Karpas-422 (cell line): ENCODE data around the gene CLDN24. TPM values are rescaled to one million over a fixed set of nuclear protein-coding genes. Genes with fewer than 3 reads are reported as not detected.

ENCODE experiments used
- DNase-seq: peaks from one replicate; pipeline ENCODE4 v3.0.0-alpha.2; 2015
- H2AFZ ChIP-seq: fragments of 200-600 bp; sonication (generic); 2 replicates; pipeline ENCODE4 v1.6.1; 2014; ENCODE audit warnings: antibody characterized with exemption, low read length, mixed read lengths
- H3K27ac ChIP-seq: fragments of 200-600 bp; sonication (generic); 2 replicates; pipeline ENCODE4 v1.5.1; 2014; ENCODE audit warnings: mild to moderate bottlenecking, low read length, moderate library complexity
- H3K27me3 ChIP-seq: fragments of 200-600 bp; sonication (generic); 2 replicates; pipeline ENCODE4 v1.6.1; 2014; ENCODE audit warnings: low read length, mixed read lengths
- H3K36me3 ChIP-seq: fragments of 200-600 bp; sonication (generic); 2 replicates; pipeline ENCODE4 v1.6.1; 2014; ENCODE audit warnings: low read length, mixed read lengths; ENCODE audit not compliant: insufficient read depth
- H3K4me1 ChIP-seq: fragments of 200-600 bp; sonication (generic); 2 replicates; pipeline ENCODE4 v1.6.1; 2014; ENCODE audit warnings: mild to moderate bottlenecking, low read length, mixed read lengths
- H3K4me2 ChIP-seq: fragments of 200-600 bp; sonication (generic); 2 replicates; pipeline ENCODE4 v1.6.1; 2014; ENCODE audit warnings: low read length, low read depth, mild to moderate bottlenecking; ENCODE audit not compliant: poor library complexity, severe bottlenecking
- H3K4me3 ChIP-seq: fragments of 200-600 bp; sonication (generic); 2 replicates; pipeline ENCODE4 v1.5.1; 2014; ENCODE audit warnings: mild to moderate bottlenecking, antibody characterized with exemption, low read length, mixed read lengths
- H3K79me2 ChIP-seq: fragments of 200-600 bp; sonication (generic); 2 replicates; pipeline ENCODE4 v1.6.1; 2014; ENCODE audit warnings: mild to moderate bottlenecking, low read length, mixed read lengths
- H3K9ac ChIP-seq: fragments of 200-600 bp; sonication (generic); 2 replicates; pipeline ENCODE4 v1.6.0; 2014; ENCODE audit warnings: low read length
- H3K9me2 ChIP-seq: fragments of 200-600 bp; sonication (generic), shearing (Covaris generic); replicated peaks from 2 replicates; pipeline ENCODE4 v1.6.0; 2014; ENCODE audit warnings: mild to moderate bottlenecking, low read length, moderate library complexity; ENCODE audit not compliant: insufficient read depth
- H3K9me3 ChIP-seq: fragments of 300-700, 200-600 bp; sonication (generic); 2 replicates; pipeline ENCODE4 v1.6.1; 2014; ENCODE audit warnings: low read length, mixed read lengths
- H4K20me1 ChIP-seq: fragments of 200-600 bp; sonication (generic); 2 replicates; pipeline ENCODE4 v1.6.1; 2014; ENCODE audit warnings: mild to moderate bottlenecking, antibody characterized with exemption, low read length, low read depth; ENCODE audit not compliant: insufficient read depth
- total RNA-seq: library from RNA; depleted of rRNA; stranded (reverse); fragments of >200 nt; shearing (Covaris generic); gene quantifications from 2 replicates; pipeline ENCODE4 v1.2.3, GENCODE V29; 2014; ENCODE audit warnings: low replicate concordance; rRNA removed

Gene CLDN24
- not detected in 2 replicates for total RNA-seq

GRCh38 chr4:183322326-183322725, at the start of gene CLDN24:
Gene CLDN24, minus strand, starts transcription at chr4:183322426. Its CDS starts 0 bp downstream, at chr4:183322426.
- H3K9me3 ChIP-seq, result no peaks in the 10 kb centered on the region
- H3K27ac ChIP-seq, result no peak within 1 kb of the TSS
- H3K4me3 ChIP-seq, result no peak within 1 kb of the TSS

DNA sequence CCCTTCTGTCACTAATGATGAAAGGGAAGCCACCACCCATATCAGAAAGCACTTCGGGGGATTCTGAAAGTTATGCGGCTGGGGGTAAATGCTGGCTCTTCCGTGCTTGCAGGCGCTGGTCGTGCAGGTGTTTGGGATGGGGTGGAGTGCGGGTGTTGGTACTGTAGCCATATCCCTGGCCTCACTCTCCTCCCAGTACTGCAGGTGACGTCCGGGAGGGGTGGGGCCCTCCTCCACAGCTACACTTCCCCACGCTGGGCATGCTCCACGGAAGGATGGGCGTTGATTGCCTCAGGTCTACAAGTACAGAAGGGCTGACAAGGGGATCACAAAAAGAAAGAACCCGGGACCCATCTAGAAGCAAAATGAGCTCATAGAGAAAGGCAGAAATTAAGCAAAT, 48.6 kb upstream of the CLDN24 start:
- no peak for DNase-seq
- no peaks in the 10 kb centered on the region for H3K79me2 ChIP-seq
- H3K4me2 ChIP-seq, result no peak overlapping the region
- H3K9me3 ChIP-seq, result no peaks in the 10 kb centered on the region
- H3K9ac ChIP-seq, result no peak overlapping the region
- no peaks in the 10 kb centered on the region for H4K20me1 ChIP-seq
- no peaks in the 10 kb centered on the region for H3K4me1 ChIP-seq
- H3K27me3 ChIP-seq, result no peaks in the 10 kb centered on the region
- H3K9me2 ChIP-seq, result no peaks in the 10 kb centered on the region
- H3K4me3 ChIP-seq, result no peak overlapping the region
- H2AFZ ChIP-seq, result no peak overlapping the region
- no peak overlapping the region for H3K27ac ChIP-seq
- no peaks in the 10 kb centered on the region for H3K36me3 ChIP-seq

More at GRCh38 chr4:183322326-183322725, at the start of gene CLDN24:
- Histone ChIP-seq H3K4me1 (no peaks in the 10 kb centered on the region), H2AFZ (no peak within 1 kb of the TSS), H3K36me3 (no peaks in the 10 kb centered on the region), H3K9ac (no peak within 1 kb of the TSS), H3K79me2 (no peaks in the 10 kb centered on the region), H4K20me1 (no peaks in the 10 kb centered on the region), H3K9me2 (no peaks in the 10 kb centered on the region), H3K27me3 (no peaks in the 10 kb centered on the region), H3K4me2 (no peak within 1 kb of the TSS)
- no peak for DNase-seq

- Histone ChIP-seq H3K36me3 (no peaks in the 10 kb centered on the region), H3K4me3 (no peak overlapping the region), H3K9ac (no peak overlapping the region), H2AFZ (no peak overlapping the region), H3K9me2 (no peaks in the 10 kb centered on the region), H3K27ac (no peak overlapping the region), H3K79me2 (no peaks in the 10 kb centered on the region), H3K9me3 (no peaks in the 10 kb centered on the region), H3K4me1 (no peaks in the 10 kb centered on the region), H3K4me2 (no peak overlapping the region), H3K27me3 (no peaks in the 10 kb centered on the region), H4K20me1 (no peaks in the 10 kb centered on the region)
- DNase-seq, result no peak
Measured at GRCh38 chr4:183369073-183369472, 46.8 kb upstream of the CLDN24 start.

- Histone ChIP-seq H3K79me2 (no peaks in the 10 kb centered on the region), H2AFZ (no peak overlapping the region), H3K4me1 (no peaks in the 10 kb centered on the region), H3K4me3 (no peak overlapping the region), H3K9ac (no peak overlapping the region), H3K27ac (no peak overlapping the region), H3K4me2 (no peak overlapping the region), H4K20me1 (no peaks in the 10 kb centered on the region), H3K36me3 (no peaks in the 10 kb centered on the region), H3K27me3 (no peaks in the 10 kb centered on the region), H3K9me2 (no peaks in the 10 kb centered on the region), H3K9me3 (no peaks in the 10 kb centered on the region)
- DNase-seq, result no peak
Measured at GRCh38 chr4:183366206-183366835, 44.1 kb upstream of the CLDN24 start.

DNA sequence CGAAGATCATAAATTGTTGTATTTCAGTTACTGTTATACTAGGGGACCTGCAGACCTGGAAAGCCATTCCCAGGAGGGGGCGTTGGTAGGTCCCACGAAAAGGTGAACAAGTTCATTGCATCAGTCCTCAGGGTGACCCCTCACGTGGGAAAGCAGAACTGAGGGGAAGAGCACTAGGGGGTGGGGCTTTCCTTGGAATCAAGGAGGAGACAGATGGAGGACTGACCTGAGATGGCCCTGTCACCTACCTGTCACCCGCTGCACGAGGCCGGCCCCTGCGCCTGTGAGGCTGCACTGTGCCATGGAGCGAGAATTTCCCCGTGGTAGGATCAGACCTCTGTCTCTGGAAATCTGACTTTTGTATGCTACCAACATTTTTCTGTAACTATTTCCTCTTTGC, 41.8 kb upstream of the CLDN24 start:
- Histone ChIP-seq H3K4me2 (no peak overlapping the region), H2AFZ (no peak overlapping the region), H3K27me3 (no peaks in the 10 kb centered on the region), H3K27ac (no peak overlapping the region), H3K9me2 (no peaks in the 10 kb centered on the region), H3K79me2 (no peaks in the 10 kb centered on the region), H3K9me3 (no peaks in the 10 kb centered on the region), H3K9ac (no peak overlapping the region), H3K4me3 (no peak overlapping the region), H4K20me1 (no peaks in the 10 kb centered on the region), H3K4me1 (no peaks in the 10 kb centered on the region), H3K36me3 (no peaks in the 10 kb centered on the region)
- DNase-seq, result no peak

DNA sequence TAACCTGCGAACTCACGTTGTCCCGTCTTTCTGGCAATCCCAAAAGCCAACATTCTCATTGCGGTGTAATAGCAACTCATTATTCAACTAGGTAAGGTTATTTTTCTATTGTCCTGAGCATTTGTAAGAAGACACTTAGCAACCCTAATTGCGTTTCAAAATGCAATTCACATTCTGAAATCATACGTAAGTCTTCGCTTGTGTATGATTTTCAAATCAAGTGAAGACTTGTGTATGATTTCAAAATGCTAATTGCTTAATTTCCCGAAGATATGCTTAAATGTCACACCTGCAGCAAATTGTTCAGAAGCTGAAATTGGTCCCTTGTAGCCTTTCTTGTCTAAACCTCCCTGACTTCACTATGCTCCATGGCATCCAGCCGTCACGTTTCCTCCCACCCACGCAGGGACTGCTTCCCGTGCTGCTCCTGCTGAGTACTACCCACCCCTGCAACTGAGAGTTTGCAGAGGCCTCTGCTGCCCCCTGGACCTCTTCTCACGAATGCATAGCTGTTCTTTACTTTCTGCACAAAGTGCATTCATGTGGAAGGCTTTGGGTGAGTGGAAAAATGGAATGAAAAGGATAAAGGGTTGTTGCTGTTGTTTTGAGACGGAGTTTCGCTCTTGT, 40.8 kb upstream of the CLDN24 start:
- Histone ChIP-seq H3K27ac (no peak overlapping the region), H3K79me2 (no peaks in the 10 kb centered on the region), H3K9me3 (no peaks in the 10 kb centered on the region), H4K20me1 (no peaks in the 10 kb centered on the region), H3K9ac (no peak overlapping the region), H3K9me2 (no peaks in the 10 kb centered on the region), H3K36me3 (no peaks in the 10 kb centered on the region), H3K4me2 (no peak overlapping the region), H3K4me3 (no peak overlapping the region), H2AFZ (no peak overlapping the region), H3K4me1 (no peaks in the 10 kb centered on the region), H3K27me3 (no peaks in the 10 kb centered on the region)
- no peak for DNase-seq

- no peaks in the 10 kb centered on the region for H3K27me3 ChIP-seq
- no peaks in the 10 kb centered on the region for H3K79me2 ChIP-seq
- no peaks in the 10 kb centered on the region for H3K9me2 ChIP-seq
- H3K4me2 ChIP-seq, result no peak overlapping the region
- no peak for DNase-seq
- no peaks in the 10 kb centered on the region for H3K9me3 ChIP-seq
- H3K4me1 ChIP-seq, result no peaks in the 10 kb centered on the region
- no peak overlapping the region for H3K27ac ChIP-seq
- H3K36me3 ChIP-seq, result no peaks in the 10 kb centered on the region
- H3K4me3 ChIP-seq, result no peak overlapping the region
- H2AFZ ChIP-seq, result no peak overlapping the region
- no peaks in the 10 kb centered on the region for H4K20me1 ChIP-seq
- H3K9ac ChIP-seq, result no peak overlapping the region
Measured at GRCh38 chr4:183362036-183362435, 39.8 kb upstream of the CLDN24 start.

DNA sequence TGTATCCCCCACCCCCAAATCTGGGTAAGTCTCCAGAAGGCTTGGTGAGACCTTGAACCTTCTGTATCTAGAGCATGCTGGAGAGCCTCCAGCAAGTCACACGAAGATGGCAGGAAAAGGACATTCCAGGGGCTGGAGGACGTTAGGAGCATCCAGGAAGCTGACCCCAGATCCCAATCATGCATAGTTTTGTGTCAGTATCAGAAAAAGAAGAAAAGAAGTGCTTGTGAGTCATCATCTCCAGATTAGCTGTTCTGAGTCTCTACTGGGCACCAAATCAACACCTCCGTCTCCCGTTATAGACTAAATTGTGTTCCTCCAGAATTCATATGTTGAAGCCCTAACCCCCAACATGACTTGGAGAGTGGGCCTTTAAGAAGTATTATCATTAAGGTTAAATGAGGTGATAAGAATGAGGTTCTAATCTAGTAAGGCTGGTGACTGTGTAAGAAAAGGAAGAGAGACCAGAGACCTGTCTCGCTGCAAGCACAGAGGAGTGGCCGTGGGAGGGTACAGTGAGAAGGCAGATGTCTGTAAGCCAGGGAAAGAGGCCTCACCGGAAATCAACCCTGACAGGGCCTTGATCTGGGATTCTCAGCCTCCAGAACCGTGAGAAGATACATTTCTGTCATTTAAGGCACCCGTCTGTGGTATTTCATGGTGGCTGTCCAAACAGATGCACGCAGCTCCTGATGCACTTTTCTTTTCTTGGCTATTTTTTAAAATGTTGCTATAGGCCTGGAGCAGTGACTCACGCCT, 38.1 kb upstream of the CLDN24 start:
- no peak overlapping the region for H3K4me2 ChIP-seq
- no peak overlapping the region for H3K4me3 ChIP-seq
- no peaks in the 10 kb centered on the region for H3K27me3 ChIP-seq
- no peaks in the 10 kb centered on the region for H4K20me1 ChIP-seq
- no peaks in the 10 kb centered on the region for H3K9me2 ChIP-seq
- no peak overlapping the region for H3K9ac ChIP-seq
- no peaks in the 10 kb centered on the region for H3K36me3 ChIP-seq
- H3K79me2 ChIP-seq, result no peaks in the 10 kb centered on the region
- H3K27ac ChIP-seq, result no peak overlapping the region
- no peaks in the 10 kb centered on the region for H3K4me1 ChIP-seq
- no peak for DNase-seq
- no peak overlapping the region for H2AFZ ChIP-seq
- H3K9me3 ChIP-seq, result no peaks in the 10 kb centered on the region
